Measurements from ENCODE around the gene CYSRT1.

CYSRT1 gene

DNA sequence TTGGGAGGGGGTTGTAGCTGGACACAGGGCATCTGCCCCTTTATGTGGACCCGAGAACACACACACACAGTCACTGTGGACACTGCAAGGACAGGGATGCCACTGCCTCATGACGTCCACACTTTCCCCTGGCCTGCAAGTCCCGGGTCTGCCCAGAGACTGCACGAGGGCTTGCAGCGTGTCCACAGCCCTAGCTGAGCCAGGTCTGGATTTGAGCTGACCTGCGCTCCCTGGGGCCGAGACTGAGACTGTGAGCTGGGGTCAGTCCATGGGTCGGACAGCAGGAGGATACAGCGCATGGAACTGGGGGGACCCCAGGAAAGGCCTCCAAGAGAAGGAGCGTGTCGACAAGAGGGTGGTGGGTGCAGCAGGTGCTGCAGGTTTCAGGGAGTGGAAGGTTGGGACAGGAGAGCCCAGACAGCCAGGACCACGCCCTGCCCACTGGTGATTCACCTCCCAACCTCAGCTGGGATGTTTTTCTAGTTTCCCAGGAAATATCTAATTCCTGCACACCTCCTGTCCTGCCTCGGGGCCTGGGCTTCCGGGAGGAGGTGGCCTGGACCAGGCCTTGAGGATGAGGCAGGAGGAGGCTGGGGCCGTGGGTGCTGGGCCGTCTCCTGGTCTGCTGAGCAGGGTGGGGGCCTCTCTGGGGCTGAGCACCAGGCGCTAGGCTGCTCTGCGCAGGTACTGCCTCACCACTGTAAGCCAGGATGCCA is 1.5 kb downstream of the CYSRT1 start:
- no peak for DNase-seq (ENCODE audit: low read depth, low spot score)

DNA sequence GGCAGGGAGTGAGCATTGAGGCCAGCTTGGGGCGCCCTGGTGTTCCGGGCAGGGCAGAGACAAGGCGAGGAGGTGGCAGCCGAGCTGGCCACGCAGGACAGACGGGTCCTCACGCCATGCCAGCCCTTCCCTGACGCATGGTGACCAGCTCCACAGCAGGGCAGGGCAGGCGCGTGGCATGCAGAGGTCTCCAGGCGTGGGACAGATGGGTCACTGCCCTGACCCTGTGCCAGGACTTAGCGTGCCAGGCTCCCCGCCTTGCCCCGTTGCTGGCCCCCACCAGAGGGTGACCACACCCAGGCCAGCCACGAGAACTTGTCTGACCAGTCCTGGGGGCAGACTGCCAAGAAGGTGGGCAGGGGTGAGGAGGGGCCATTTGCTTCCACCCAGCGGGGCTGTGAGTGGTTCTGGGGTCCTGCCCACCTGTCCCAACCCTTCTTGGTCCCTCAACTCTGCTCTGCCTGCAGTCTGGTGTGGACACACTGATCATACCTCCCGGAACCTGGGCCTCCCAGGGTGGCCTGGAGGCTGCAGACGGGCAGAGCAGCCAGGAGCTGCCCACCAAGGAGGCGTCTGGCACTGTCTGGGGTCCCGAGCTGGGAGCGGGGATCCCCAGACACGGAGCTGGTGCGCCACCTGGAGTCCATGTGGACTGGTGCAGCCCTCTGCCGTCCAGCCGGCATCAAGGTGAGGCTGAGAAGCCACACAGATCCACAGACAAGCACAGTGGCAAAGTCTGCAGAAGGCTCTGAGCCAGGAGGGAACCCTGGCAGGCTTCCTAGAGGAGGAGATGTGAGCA is 2.3 kb downstream of the CYSRT1 start, which contains the start of gene RNF224:
RNF224 (plus strand) TSS at position 449 of the 799 bp plus-strand sequence. CDS start 834 bp downstream, outside the sequence.
- no peak for DNase-seq (ENCODE audit: low read depth, low spot score)

DNA sequence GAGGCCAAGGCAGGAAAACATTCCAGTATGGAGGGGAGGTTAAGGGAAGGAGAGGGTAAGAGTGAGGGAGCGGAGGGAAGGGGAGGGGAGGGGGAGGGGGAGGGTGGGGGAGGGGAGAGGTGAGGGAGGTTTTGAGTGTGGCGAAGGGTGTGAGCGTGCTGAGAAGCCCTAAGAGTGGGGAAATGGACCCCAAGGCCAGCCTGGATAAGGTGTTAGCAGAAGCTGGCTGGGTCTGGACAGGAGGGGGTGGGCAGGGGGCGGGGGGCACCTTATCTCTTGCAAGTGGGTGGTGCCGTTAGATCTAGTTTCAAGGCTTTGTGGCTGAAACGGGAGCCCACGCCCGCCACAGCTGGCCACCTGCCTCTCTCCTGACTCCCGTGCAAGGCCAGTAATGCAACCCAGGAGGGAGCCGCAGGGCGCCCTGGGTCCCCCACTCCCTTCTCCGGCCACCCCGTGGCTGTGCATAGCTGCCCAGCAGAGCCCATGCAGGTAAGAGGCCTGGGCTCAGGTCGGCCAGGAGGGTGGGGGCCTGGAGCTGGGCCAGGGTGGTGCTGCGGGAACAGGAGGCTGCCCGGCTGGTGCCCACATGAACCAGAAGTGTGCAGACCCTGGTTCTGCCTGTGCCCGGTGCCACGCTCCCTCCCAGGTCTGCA is 3.0 kb downstream of the CYSRT1 start:
- no peak for DNase-seq (ENCODE audit: low read depth, low spot score)

DNA sequence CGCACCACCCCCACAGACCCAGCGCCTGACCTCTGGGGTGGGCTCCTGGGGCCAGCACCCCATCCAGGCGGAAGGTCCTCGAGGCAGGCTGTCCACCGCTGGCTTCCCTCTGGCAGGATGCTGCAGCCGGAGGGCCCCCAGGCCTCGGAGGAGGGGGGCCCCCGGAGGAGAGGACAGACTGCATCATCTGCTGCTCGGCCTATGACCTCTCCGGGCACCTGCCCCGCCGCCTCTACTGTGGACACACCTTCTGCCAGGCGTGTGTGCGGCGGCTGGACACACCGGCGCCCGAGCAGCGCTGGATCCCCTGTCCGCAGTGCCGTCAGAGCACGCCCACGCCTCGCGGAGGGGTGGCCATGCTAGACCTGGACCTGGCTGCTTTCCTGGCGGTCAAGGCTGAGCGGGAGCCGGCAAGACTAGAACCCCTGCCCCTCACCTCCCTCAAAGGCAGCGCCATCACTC is 3.6 kb downstream of the CYSRT1 start:
- no peak for DNase-seq (ENCODE audit: low read depth, low spot score)

DNA sequence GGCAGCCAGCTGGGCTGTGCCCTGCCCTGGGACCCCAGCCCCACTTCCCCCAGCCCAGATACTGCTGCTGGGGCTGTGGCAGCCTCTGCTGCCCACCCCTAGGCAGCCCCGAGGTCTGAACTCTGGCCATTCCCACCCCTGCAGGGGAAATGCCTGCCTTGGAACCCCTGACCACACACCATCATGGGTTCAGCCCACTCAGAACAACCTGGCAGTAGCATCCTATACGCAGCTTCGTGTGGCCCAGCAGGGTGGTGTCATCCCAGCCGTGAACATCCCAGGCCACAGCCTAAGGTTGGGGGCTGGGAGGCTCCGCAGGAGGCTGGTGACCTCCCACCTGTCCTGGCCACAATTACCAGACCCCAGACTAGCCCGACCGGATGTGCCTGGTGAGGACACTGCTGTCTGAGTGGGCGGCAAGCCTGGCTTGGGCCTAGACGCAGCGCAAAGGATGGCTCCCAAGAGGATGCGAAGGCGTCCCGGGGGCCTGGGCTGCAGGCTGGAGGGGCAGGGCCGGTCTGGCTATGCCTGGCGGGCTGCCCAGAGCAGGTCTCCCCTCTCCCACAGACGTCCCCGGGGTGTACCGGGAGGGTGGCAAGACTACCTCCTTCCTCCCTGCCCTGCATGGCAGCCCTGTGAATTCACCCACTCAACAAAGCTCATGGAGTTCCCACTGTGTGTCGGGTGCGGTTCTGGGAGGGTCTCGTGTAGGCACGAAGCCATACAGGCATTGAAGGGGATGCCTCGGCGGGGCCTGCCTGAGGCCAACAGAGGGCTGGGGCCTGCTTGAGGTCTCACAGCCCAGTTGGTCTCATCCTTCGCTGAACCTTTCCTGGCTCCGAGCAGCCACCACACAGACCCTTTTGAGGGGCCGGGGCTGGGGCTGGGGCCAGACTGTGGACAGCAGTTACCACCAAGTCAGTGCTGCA is 4.3 kb downstream of the CYSRT1 start:
- DNase-seq (ENCODE audit: low read depth, low spot score) = no peak

DNA sequence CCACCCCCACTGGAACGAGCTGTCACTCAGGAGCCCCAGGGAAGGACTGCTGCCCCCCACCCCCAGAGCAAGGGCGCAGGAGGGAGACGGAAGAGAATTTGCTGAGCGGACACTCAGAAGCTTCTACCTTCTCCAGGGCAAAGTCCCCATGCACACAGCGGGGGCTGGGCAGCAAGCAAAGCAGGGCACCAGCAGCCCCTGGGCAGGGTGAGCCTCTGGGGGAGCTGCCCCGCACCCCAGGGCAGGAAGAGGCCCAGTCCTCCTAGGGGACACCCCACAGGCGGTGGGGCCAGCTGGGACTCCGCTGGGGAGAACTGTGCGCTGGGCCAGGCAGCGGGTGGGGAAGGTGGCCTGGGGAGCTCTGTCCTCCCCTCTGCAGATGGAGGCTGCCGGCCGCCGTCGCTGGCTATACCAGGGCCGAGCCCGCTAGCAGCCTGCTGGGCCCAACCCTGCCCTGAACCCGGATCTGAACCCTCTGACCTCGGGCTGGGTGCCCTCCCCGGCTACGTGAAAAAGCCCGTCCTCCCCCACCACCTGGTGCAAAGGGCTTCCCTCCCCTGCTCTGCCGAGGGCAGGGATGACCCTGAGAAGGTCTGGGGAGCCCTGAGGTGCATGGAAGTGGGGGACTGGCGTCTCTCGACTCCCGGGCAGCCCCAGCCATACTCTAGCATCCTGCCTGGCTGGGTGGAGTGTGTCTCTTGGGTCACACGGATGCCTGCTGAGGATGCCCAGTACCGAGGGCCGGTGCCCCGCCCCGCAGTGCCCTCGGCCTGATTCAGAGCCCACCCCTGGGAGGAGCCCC is 5.1 kb downstream of the CYSRT1 start:
- no peak for DNase-seq (ENCODE audit: low read depth, low spot score)

DNA sequence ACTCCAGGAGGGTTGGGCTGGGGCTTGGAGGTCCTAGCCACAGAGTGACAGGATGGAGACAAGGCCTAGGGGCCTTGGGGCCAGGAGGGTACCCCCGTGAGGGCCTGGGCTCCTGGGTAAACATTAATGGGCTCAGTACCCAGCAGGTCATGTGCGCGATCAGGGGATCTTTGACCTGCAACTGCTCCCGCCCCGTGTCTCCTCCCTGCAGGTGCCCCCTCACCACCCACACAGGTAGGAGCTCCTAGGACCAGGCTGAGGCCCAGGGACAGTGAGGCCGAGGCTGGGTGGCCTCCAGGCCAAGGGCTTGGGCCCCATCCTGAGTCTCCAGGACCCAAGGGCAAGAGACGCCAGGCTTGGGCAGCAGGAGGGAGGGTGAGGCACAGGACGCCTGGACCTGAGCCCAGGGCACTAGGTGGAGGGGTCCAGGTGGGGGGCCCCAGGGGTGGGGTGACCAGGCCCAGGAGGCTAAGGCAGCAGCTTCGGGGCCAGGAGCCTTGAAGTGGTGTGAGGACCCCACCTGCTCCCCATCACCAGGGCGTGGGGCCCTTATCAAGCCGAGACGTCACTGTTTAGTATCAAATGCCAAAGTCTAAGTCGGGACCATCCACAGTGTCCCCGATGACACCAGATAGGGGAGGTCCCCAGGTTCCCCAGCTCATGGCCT is 5.9 kb downstream of the CYSRT1 start, which contains the start of gene SLC34A3:
SLC34A3 (plus strand) TSS at position 197 of the 667 bp plus-strand sequence. CDS start 802 bp downstream, outside the sequence.
- DNase-seq (ENCODE audit: low read depth, low spot score) = no peak

DNA sequence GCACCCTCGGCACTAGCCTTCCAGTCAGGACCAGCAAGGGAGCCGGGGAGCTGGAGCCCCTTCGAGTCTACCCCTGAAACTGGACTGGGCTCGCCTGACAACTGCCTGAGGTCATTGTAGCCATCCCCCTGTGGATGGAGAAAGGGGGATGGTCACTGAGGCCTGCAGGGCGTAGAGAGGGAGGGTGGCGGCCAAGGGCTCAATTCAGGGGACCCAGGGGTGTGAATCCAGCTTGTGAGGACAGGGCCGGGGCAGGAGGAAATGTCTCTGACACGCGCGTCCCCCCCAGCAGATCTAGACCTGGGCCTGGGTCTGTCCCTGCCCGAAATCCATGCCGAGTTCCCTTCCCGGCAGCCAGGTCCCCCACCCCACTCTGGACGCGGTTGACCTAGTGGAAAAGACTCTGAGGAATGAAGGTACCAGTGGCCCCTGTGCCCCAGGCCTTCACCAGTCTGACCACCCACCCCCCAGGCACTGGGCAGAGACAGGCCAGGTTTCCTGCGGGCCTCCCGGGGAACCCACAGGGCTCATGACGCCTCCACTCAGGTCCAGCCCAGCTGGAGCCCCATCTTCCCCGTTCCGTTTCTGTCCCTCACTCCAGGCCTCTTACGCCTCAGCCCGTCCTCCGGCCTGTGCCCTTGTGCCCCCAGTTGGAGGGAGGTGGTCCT is 6.5 kb downstream of the CYSRT1 start:
- DNase-seq (ENCODE audit: low read depth, low spot score) = no peak

DNA sequence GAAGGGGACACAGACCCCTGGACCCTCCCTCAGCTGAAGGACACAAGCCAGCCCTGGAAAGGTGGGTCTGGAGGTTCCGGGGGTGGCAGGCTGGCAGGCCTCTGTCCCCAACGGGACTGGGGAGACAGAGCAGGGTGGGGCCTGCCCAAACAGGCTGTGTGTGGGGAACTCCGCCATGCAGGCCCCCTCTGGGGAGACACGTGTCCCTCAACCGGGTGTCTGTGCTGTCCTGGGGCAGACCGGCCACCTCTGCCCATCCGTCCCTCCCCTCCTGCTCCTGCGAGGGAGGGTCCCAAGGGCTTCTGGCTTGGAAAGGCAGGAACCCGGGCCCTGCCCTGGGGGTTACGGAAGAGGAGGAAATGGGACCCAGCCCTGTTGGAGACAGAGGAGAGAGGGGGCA is 7.1 kb downstream of the CYSRT1 start:
- no peak for DNase-seq (ENCODE audit: low read depth, low spot score)

DNA sequence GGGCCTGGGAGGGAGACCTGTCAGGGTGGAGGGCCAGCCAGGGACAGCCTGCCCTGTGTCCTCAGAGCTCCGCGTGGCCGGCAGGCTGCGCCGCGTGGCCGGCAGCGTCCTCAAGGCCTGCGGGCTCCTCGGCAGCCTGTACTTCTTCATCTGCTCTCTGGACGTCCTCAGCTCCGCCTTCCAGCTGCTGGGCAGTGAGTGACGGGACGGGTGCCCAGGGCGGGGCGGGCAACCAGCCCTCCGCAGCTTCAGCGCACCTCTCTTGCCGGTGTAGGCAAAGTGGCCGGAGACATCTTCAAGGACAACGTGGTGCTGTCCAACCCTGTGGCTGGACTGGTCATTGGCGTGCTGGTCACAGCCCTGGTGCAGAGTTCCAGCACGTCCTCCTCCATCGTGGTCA is 7.5 kb downstream of the CYSRT1 start:
- DNase-seq (ENCODE audit: low read depth, low spot score) = no peak

DNA sequence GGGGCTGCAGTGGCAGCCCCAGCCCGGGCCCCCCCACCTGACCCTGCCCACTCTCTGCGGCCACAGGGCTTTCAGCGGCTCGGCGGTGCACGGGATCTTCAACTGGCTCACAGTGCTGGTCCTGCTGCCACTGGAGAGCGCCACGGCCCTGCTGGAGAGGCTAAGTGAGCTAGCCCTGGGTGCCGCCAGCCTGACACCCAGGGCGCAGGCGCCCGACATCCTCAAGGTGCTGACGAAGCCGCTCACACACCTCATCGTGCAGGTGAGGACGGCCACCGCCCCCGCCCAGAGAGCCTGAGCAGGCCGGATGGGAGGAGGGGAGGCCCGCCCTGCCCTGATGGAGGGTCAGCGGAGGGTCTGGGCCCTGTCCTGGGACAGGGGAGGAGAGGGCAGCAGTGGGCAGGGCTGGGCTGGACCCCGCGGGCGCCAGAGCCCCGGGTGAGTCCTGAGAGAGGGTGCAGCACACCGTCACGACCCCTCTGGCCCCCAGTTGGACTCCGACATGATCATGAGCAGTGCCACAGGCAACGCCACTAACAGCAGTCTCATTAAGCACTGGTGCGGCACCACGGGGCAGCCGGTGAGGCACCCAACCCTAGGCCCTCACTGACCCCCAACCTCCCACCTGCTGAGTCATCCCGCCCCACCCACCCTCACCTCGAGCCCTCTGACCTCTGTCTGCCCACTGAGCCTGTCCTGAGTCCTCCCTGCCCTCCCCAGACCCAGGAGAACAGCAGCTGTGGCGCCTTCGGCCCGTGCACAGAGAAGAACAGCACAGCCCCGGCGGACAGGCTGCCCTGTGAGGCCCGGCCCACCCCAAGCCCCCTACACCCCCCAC is 8.4 kb downstream of the CYSRT1 start:
- no peak for DNase-seq (ENCODE audit: low read depth, low spot score)

DNA sequence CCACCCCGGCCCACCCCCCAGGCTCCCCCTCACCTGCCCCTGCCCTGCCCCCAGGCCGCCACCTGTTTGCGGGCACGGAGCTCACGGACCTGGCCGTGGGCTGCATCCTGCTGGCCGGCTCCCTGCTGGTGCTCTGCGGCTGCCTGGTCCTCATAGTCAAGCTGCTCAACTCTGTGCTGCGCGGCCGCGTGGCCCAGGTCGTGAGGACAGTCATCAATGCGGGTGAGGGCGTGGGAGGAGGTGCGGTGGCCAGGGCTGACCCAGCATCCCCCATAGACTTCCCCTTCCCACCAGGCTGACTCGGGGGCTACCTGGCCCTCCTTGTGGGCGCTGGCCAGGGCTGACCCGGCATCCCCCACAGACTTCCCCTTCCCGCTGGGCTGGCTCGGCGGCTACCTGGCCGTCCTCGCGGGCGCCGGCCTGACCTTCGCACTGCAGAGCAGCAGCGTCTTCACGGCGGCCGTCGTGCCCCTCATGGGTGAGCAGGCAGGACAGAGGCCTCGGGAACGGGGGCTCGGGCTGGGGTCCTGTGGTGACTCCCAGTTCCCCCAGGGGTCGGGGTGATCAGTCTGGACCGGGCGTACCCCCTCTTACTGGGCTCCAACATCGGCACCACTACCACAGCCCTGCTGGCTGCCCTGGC is 9.2 kb downstream of the CYSRT1 start:
- DNase-seq (ENCODE audit: low read depth, low spot score) = no peak

DNA sequence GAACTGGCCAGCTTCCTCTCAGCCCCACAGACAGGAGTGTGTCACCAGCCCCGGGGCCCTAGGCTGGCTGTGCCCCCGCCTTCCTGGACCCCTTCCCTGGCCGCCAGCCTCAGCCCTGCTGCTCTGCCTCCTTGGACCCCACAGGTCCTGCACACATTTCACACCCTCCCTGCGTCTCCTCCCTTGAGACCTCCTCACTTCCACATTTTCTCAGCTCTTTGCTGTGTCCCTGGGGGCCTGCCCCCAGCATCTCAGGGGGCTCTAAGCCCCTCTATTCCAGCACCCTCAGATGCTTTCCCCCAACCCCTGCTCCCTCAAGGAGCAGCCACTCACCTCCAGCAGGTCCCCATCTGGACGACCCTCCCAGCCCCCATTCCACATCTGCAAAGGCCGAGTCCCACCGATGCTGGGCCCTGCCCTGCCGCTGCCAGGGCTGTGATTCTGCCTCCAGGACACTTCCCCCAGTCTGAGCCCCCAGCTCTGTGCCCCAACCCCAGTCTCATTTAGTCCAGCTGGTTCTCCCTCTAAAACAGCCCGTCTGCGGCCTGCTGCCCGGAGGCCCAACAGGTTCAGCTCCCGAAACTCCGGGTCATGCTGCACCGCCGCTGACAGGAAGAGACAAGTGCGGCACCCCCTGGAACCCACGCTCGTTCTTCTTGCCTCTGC is 9.9 kb downstream of the CYSRT1 start:
- no peak for DNase-seq (ENCODE audit: low read depth, low spot score)

DNA sequence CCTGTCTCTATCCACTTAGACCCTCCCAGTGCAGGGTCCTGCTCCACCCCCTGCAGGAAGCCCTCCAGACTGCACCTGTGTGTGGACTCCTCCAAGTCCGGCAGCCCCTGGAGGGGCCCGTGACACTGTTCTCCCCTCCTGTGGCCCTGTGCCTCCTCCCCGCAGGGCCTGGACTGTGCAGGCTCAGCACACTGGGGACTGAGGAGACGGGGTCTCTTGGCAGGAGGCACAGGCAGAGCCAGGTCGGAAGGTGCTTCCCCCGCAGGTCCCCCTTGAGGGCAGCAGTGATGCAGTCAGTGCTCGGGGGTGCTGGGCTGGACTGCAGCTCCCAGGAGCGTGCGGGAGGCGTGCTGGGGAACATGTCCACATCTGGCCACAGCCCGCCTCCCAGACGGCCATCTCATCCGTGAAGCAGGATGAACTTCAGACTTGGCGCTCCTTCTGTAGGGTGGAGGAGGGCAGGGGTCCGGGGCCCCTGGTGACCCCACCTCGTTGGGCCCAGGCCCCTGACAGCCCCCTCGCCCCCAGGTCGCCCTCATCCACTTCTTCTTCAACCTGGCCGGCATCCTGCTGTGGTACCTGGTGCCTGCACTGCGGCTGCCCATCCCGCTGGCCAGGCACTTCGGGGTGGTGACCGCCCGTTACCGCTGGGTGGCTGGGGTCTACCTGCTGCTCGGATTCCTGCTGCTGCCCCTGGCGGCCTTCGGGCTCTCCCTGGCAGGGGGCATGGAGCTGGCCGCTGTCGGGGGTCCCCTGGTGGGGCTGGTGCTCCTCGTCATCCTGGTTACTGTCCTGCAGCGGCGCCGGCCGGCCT is 10.7 kb downstream of the CYSRT1 start:
- DNase-seq (ENCODE audit: low read depth, low spot score) = no peak

DNA sequence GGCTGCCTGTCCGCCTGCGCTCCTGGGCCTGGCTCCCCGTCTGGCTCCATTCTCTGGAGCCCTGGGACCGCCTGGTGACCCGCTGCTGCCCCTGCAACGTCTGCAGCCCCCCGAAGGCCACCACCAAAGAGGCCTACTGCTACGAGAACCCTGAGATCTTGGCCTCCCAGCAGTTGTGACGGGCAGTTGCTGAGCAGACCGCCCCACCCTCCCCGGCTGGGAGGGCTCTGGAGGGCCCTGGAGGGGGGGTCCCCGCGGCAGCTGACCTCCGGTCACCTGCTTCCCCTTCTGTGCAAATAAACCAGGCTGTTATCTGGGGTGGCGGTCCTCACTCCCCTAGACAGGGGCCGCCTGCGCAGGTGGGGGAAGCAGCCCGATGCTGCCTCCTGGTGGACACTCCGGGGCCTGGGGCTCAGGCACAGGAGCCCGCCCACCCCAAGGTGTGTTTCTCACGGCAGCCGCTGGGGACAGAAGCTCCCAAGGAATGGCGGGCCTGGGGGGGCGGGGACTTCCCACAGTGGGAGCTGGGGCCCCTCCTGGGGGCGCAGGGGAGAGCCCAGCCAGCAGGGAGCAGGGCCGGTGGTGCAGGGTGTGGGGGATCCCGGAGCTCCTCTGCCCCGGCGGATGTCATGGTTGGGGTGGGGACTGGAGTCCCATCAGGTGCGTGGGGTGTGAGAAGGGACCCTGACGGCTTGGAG is 11.4 kb downstream of the CYSRT1 start:
- no peak for DNase-seq (ENCODE audit: low read depth, low spot score)

DNA sequence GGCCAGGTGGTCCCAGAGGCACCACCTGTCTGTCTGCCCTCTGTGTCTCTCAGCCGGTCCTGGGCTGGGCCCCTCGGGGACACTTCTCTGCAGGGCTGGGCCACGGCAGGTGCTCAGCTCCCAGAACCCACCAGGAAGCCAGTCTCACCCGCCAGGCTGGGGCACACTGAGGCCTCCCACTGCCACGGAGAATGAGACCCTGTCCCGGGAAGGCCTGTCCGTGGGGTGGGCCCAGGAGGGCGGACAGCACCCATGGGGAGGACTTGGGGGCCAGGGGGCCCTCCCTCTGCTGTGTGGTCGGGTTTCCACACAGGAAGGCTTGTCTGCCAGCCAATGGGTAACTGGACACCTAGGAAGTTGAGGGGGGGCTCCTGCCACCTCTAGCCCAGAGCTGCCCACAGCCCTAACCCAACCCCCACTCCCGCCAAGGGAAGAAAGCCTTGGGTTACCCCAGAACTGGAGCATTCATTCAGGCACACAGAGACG is 12.0 kb downstream of the CYSRT1 start:
- no peak for DNase-seq (ENCODE audit: low read depth, low spot score)

All from brain pericyte (primary cell).